GM13976 (cell line): Measurements from ENCODE around the gene SPX.

Source experiments
- DNase-seq: peaks from one replicate; pipeline ENCODE4 v3.0.0; 2012; ENCODE audit warnings: low spot score
- CTCF ChIP-seq: IDR thresholded peaks from 2 replicates; pipeline ENCODE4 v1.5.1; 2012; ENCODE audit warnings: borderline replicate concordance, mild to moderate bottlenecking; ENCODE audit not compliant: insufficient read depth; ENCODE audit errors: extremely low read depth, missing control alignments, control extremely low read depth
- in situ Hi-C: fragments of 300-500 bp; cut with MboI; formaldehyde crosslinking; loops from one replicate; pipeline ENCODE4 v1.12.0; 2022; ENCODE audit warnings: low sequenced_read_pairs, mixed read lengths, inconsistent platforms; ENCODE audit not compliant: unreplicated experiment

The SPX gene

DNA sequence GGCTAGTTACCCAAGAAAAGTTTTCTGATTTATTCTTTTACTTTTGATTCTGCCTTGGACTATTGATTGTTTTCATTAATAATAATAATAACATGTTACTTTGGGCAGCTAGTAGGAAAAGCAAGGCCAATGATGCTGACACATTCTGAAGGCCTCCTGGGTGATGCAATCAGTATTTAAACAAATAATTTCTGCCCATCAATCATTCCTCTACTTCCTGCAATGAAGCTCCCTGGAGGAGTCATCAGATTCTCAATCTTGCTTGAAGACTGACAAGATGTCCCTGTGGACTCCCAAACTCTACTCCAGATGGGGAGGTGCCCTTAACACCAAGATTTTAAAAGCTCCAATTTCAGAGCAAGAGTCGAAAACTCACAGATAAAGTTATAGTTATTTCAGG lies at the start of gene SPX:
SPX (plus strand) TSS at position 244 of the 400 bp plus-strand sequence. CDS start 177 bp downstream, outside the sequence.
- DNase-seq, result no peak
- TF ChIP-seq CTCF, result no peak
- in situ Hi-C loops, result no loop called here

DNA sequence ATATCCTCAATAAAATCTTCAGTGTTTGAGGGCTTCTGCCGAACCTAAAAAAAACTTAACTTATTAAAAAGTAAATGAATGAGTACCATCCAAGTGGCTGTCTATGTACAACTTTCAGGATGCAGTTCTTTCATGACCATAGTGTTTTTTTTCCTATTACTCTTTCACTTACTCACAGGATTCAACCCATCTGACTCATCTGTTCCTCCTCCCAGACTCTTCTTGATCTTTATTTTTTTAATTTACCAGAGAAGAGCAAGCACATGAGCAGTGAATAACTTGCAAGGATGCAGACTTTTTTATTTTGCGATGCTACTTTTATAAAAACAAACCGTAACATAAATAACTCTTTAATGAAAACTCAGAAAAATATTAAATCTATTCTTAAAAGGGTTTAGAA lies 49.1 kb upstream of the SPX start:
- in situ Hi-C loops, result no loop called here
- no peak for DNase-seq
- no peak for TF ChIP-seq CTCF

DNA sequence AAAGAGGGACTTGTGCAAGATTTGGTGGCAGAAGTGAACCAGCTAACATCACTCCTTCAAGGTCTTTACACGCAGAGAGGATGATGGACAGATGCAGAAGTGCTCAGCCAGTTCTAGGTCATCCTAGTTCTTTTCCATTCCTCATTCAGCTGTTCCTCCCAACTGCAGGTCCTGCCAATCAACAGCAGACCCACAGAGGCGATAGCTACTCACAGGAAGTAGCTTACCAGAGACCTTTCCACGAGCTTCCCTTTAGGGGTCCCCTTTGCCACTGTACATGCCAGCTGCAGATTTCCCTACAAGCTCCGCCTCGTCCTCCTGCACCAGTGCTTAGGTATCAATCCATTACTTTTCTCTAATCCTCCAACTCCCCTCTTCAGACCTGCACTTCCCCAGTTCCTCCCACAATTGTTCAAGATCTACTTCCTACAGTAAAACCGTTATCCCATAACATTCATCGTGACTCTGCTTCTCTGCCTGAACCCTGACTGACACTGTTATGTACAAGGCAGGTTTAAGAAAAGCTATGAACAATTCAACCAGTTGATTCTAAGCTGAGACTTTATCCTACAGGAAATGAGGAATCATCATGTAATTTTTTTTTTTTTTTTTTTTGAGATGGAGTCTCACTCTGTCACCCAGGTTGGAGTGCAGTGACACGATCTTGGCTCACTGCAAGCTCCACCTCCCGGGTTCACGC lies 47.2 kb upstream of the SPX start:
- DNase-seq, result no peak
- TF ChIP-seq CTCF, result no peak
- in situ Hi-C loops, result no loop called here

- no peak for DNase-seq
- TF ChIP-seq CTCF, result no peak
- in situ Hi-C loops, result no loop called here
These were observed 42.6 kb upstream of the SPX start for GRCh38 chr12:21483531-21483930.

- no peak for TF ChIP-seq CTCF
- no peak for DNase-seq
- in situ Hi-C loops, result no loop called here
These were observed 40.1 kb upstream of the SPX start for GRCh38 chr12:21485998-21486397.

DNA sequence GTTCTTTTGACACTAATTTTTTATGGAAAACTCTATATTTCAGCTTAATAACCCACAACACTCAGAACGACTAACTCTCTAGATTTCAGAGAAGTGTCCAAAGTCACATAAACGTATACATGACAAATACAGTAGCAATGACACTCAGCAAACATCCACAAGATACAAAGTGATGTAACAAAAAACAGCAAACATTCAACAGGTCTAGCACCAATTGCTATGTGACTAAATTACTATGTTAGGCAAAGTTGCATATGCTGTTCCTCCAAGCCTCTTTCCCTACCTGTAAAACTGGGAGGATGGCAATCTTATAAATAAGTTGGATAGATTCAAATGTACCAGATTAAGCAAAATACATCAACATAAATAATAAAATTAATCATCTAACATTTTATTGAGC lies 26.3 kb upstream of the SPX start:
- no peak for DNase-seq
- no peak for TF ChIP-seq CTCF
- in situ Hi-C loops, result no loop called here
